K562 (cell line): Measurements from ENCODE around the gene ZW10. TPM values are rescaled to one million over a fixed set of nuclear protein-coding genes. Genes with fewer than 3 reads are reported as not detected.

ENCODE experiments used
- BRCA1 ChIP-seq, 2 experiments: fragments of 450-650 bp in 1 of 2; sonication (generic) in 1 of 2; formaldehyde crosslinking in 1 of 2; IDR thresholded peaks; 2 replicates each; pipeline versions ENCODE4 v1.5.0 to v1.6.1; 2017 to 2020; ENCODE audit warnings: mild to moderate bottlenecking in 1 of 2, missing genetic modification reagents in 1 of 2
- BRD9 ChIP-seq: fragments of 450-650 bp; IDR thresholded peaks from 2 replicates; pipeline ENCODE4 v1.6.1; 2018; ENCODE audit warnings: low read depth; ENCODE audit not compliant: partially characterized antibody
- CBFB ChIP-seq: sonication (generic); formaldehyde crosslinking; IDR thresholded peaks from 2 replicates; pipeline ENCODE4 v1.4.0; 2020; ENCODE audit warnings: mild to moderate bottlenecking, missing genetic modification reagents
- ELF1 ChIP-seq: fragments of 200-800 bp; sonication (Bioruptor generic); IDR thresholded peaks from 2 replicates; pipeline ENCODE4 v1.6.1; 2016; ENCODE audit warnings: missing genetic modification characterization, missing compliant biosample characterization
- HDAC1 ChIP-seq, 2 experiments: fragments of 450-650 bp; IDR thresholded peaks; 2 replicates each; pipeline ENCODE4 v1.6.1; 2016 to 2017; ENCODE audit warnings: inconsistent platforms in 1 of 2, mild to moderate bottlenecking in 1 of 2, moderate library complexity in 1 of 2
- KAT8 ChIP-seq: fragments of 450-650 bp; IDR thresholded peaks from 2 replicates; pipeline ENCODE4 v1.6.1; 2016; ENCODE audit warnings: low read depth, mild to moderate bottlenecking
- KDM5B ChIP-seq: fragments of 200-600 bp; sonication (generic); IDR thresholded peaks from 2 replicates; pipeline ENCODE4 v1.6.1; 2012; ENCODE audit warnings: low read depth, mild to moderate bottlenecking, moderate library complexity, low read length, control low read depth, inconsistent platforms; ENCODE audit not compliant: insufficient replicate concordance
- KLF16 ChIP-seq: IDR thresholded peaks from 2 replicates; pipeline ENCODE4 v1.6.1; 2016; ENCODE audit warnings: antibody characterized with exemption
- LARP7 ChIP-seq: fragments of 450-650 bp; IDR thresholded peaks from 2 replicates; pipeline ENCODE4 v1.6.1; 2016
- MCM5 ChIP-seq: fragments of 450-650 bp; IDR thresholded peaks from 2 replicates; pipeline ENCODE4 v1.6.1; 2016; ENCODE audit warnings: low read depth
- NRF1 ChIP-seq, 2 experiments: fragments of 450-650 bp; IDR thresholded peaks in 1 of 2; conservative IDR thresholded peaks in 1 of 2; 2 replicates each; pipeline ENCODE4 v1.6.1; 2014; ENCODE audit warnings: mild to moderate bottlenecking in 2 of 2
- PHF8 ChIP-seq: fragments of 200-600 bp; sonication (generic); IDR thresholded peaks from 2 replicates; pipeline ENCODE4 v1.6.1; 2012; ENCODE audit warnings: mixed run types, mild to moderate bottlenecking, inconsistent platforms, low read length, moderate library complexity, borderline replicate concordance
- POLR2A ChIP-seq: fragments of 450-650 bp; conservative IDR thresholded peaks from 2 replicates; pipeline ENCODE4 v1.6.1; 2016
- SP1 ChIP-seq: sonication (generic); formaldehyde crosslinking; IDR thresholded peaks from 2 replicates; pipeline ENCODE4 v1.8.1; 2022; ENCODE audit warnings: mild to moderate bottlenecking, missing genetic modification reagents
- TAF9B ChIP-seq: fragments of 450-650 bp; IDR thresholded peaks from 2 replicates; pipeline ENCODE4 v1.6.1; 2018; ENCODE audit warnings: mild to moderate bottlenecking; ENCODE audit not compliant: partially characterized antibody
- TCF3 ChIP-seq: sonication (generic); formaldehyde crosslinking; IDR thresholded peaks from 2 replicates; pipeline ENCODE4 v1.4.0; 2020; ENCODE audit warnings: mild to moderate bottlenecking, missing genetic modification reagents
- TFE3 ChIP-seq: fragments of 450-650 bp; formaldehyde crosslinking; IDR thresholded peaks from 2 replicates; pipeline ENCODE4 v1.4.0; 2020; ENCODE audit warnings: mild to moderate bottlenecking, mixed read lengths
- ZNF143 ChIP-seq: sonication (generic); formaldehyde crosslinking; IDR thresholded peaks from 2 replicates; pipeline ENCODE4 v1.9.0; 2022; ENCODE audit warnings: mild to moderate bottlenecking, missing genetic modification reagents
- ZNF175 ChIP-seq: fragments of 200-800 bp; sonication (Bioruptor generic); IDR thresholded peaks from 2 replicates; pipeline ENCODE4 v1.6.1; 2016; ENCODE audit warnings: low read depth, mild to moderate bottlenecking, missing genetic modification characterization, missing compliant biosample characterization
- ZNF347 ChIP-seq: fragments of 450-650 bp; formaldehyde crosslinking; IDR thresholded peaks from 2 replicates; pipeline ENCODE4 v1.4.0; 2020; ENCODE audit warnings: low read depth, mild to moderate bottlenecking, moderate library complexity
- ZNF512 ChIP-seq: IDR thresholded peaks from 2 replicates; pipeline ENCODE4 v1.6.1; 2016; ENCODE audit warnings: missing genetic modification characterization, missing compliant biosample characterization
- ZNF639 ChIP-seq, 2 experiments: fragments of 200-800 bp in 1 of 2; sonication (Bioruptor generic) in 1 of 2; sonication (generic) in 1 of 2; formaldehyde crosslinking in 1 of 2; IDR thresholded peaks in 1 of 2; conservative IDR thresholded peaks in 1 of 2; 2 replicates each; pipeline versions ENCODE4 v1.5.0 to v1.6.1; 2016 to 2020; ENCODE audit warnings: missing compliant biosample characterization in 1 of 2, missing genetic modification characterization in 1 of 2, missing genetic modification reagents in 1 of 2
- polyA plus RNA-seq, 8 experiments: library from polyadenylated mRNA; depleted of rRNA in 4 of 8; stranded (reverse) in 5 of 8; unstranded in 3 of 8; fragments of >200 nt; fragmentation: Nextera tagmentation in 2 of 8; fragmentation: Illumina TruSeq in 1 of 8; extraction: Ambion mirVana in 2 of 8; extraction: Trizol in 1 of 8; gene quantifications; 2 replicates each; pipeline versions ENCODE4 v1.2.1 to v1.2.3, GENCODE V29; 2011 to 2014; ENCODE audit warnings: inconsistent platforms in 1 of 8, missing spikeins in 1 of 8
- total RNA-seq, 7 experiments: library from RNA; depleted of rRNA in 6 of 7; stranded (reverse); fragments of >200 nt in 6 of 7; fragmentation: Illumina TruSeq in 2 of 7; extraction: Trizol in 2 of 7; gene quantifications; 2 replicates each; pipeline versions ENCODE4 v1.2.1 to v1.2.3, GENCODE V29; 2011 to 2021; ENCODE audit warnings: low replicate concordance in 1 of 7

Gene ZW10
- total and polyA plus RNA-seq, 9 of the 15 experiments (the other 6 are each of a cell fraction or from before 2014, with no cell fraction given) = 9.4 to 37.7 (median 25.0) TPM

GRCh38 chr11:113773416-113774173, at the start of gene ZW10 (continued):
- TF ChIP-seq ZNF639 (CRISPR knock-in tag; conservative IDR thresholded peaks at IDR 0.05 in 1 of 2, IDR thresholded peaks at IDR 0.05 in 1 of 2) (0 out of 4 replicates have a peak, but pooled peaks of 1 of the 2 experiments have one; percentile 59), ELF1 (peak; percentile 83), TAF9B (peak; percentile 52), BRD9 (peak; percentile 60), ZNF347 (no peak), TCF3 (CRISPR knock-in tag) (0 out of 2 replicates have a peak, but pooled peaks have one; percentile 6), TFE3 (no peak), KLF16 (peak; percentile 56), LARP7 (peak; percentile 69; the same call in 1 of the 2 replicates), ZNF143 (CRISPR knock-in tag) (peak; percentile 99), KDM5B (peak; percentile 70), CBFB (0 out of 2 replicates have a peak, but pooled peaks have one; percentile 42), POLR2A (peak; percentile 86), ZNF512 (tag) (no peak), HDAC1 (IDR thresholded peaks at IDR 0.05) (peak in 1 of 2 experiments; percentile 71; a peak in 2 of 4 replicates), BRCA1 (IDR thresholded peaks at IDR 0.05) (no peak), BRCA1 (CRISPR knock-in tag; IDR thresholded peaks at IDR 0.05) (no peak), PHF8 (peak; percentile 87), MCM5 (no peak), NRF1 (conservative IDR thresholded peaks at IDR 0.05 in 1 of 2, IDR thresholded peaks at IDR 0.05 in 1 of 2) (peak; percentile 54 to 69; a peak in 3 of 4 replicates), SP1 (peak; percentile 48), KAT8 (no peak), ZNF175 (CRISPR knock-in tag) (0 out of 2 replicates have a peak, but pooled peaks have one; percentile 36)
